CD4-positive, alpha-beta T cell treated with Interleukin-6 at 100 ng/mL for 8 hours (primary cell): ENCODE data around the gene CC2D2B.
"Not testable (repeated sequence)": the region's sequence is repeated elsewhere in the genome, so short reads cannot be mapped to it uniquely, and the experiment has no call there.

Experiments
- DNase-seq: peaks from one replicate; pipeline ENCODE4 v3.0.0-alpha.2; 2020; ENCODE audit warnings: mixed read lengths, low spot score

CC2D2B gene

GRCh38 chr10:95907456-95908253, at the start of gene CC2D2B:
Gene CC2D2B, plus strand, starts transcription at chr10:95907975. Its CDS starts 3,349 bp downstream, at chr10:95911324.
- peak; percentile 53 for DNase-seq

GRCh38 chr10:95860166-95860940, 47.4 kb upstream of the CC2D2B start:
- DNase-seq: no peak

DNA sequence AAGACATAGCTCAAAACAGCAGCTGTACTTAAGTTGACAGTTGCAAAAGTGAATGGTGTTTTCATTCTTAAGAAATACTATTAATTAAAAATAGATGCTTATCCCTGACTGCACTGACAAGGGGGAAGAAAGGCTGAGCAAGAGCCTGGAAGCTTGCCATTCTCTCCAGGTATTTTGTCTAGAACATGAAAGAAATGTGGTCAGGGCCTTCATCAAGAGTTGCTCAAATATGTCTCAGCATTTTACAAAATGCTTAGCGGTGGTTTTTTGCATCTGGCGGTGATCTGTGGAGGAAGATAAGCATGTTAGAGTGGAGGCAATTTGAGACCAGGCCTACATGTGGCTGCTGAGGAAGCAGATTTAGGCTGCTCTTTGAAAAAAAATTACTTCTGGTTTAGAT, 46.4 kb upstream of the CC2D2B start:
- DNase-seq: no peak

DNA sequence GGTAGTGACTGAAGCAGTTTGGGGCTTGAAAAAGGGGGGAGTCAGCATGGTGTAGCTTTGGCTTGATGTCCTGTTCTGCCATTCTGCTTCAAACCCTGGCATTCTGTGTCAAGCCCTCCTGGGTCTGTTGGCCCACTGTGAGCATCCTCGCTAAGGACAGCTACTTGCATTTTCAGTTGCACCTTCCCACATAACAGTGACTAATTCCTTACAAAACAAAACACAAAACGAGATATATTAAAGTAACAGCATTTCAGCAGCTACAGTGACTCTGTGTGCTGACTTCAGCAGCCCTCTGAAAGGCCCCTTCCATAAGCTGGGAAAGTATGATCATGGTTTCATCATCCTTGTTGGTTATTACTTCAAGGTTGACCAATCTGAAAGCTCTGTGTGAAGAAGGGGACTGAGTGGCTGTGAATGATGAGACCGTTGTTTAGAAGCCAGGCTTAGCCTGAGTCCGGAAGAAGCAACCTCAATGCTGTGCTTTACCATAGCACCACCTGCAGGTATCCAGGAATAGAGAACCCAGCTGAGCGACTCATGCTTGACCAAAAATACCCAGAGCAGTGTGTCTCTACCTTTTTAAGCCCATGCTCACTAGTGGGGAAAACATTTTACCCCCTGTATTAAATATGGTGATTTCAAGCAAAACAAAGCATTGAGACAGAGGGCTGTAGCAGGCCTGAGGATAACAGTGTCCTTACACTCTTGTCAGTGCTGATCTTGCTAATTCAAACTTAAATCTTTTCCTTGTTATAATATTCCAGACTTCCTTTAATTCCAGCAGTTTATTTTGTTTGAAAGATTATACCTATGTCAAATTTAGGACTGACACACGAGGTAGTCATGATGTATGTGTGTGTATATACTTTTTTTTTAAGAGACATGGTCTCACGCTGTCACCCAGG, 42.6 kb upstream of the CC2D2B start:
- DNase-seq: peak; percentile 52

DNA sequence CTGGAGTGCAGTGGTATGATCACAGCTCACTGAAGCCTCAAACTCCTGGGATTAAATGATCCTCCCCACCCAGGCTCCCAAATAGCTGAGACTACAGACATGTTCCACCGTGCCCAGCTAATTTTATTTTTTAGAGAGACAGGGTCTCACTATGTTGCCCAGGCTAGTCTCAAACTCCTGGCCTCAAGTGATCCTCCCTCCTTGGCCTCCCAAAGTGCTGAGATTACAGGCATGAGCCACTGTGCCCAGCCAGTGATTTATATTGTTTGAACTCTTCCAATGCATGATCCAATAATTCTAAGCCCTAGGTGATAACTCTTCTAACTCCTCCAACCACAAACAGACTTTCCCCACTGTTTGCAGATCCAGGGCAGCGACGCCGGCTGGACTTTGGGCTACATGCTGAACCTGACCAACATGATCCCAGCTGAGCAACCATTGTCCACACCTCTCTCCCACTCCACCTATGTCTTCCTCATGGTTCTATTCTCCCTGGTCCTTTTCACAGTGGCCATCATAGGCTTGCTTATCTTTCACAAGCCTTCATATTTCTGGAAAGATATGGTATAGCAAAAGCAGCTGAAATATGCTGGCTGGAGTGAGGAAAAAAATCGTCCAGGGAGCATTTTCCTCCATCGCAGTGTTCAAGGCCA, 41.8 kb upstream of the CC2D2B start:
- no peak for DNase-seq

DNA sequence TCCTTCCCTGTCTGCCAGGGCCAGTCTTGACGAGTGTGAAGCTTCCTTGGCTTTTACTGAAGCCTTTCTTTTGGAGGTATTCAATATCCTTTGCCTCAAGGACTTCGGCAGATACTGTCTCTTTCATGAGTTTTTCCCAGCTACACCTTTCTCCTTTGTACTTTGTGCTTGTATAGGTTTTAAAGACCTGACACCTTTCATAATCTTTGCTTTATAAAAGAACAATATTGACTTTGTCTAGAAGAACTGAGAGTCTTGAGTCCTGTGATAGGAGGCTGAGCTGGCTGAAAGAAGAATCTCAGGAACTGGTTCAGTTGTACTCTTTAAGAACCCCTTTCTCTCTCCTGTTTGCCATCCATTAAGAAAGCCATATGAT, 41.3 kb upstream of the CC2D2B start:
- DNase-seq: no peak

DNA sequence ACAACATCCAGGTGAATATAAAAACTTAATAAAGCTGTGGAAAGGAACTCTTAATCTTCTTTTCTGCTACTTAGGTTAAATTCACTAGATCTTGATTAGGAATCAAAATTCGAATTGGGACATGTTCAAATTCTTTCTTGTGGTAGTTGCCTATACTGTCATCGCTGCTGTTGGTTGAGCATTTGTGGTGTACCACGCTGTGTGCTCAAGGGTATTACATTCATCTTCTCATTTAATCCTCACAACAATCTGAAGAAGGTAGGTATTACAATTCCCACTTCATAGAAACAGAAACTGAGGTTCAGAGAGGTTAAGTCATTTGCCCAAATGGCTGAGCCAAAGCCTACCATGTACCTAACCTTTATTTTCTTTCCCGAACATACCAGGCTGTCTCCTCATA, 39.9 kb upstream of the CC2D2B start:
- DNase-seq: no peak

DNA sequence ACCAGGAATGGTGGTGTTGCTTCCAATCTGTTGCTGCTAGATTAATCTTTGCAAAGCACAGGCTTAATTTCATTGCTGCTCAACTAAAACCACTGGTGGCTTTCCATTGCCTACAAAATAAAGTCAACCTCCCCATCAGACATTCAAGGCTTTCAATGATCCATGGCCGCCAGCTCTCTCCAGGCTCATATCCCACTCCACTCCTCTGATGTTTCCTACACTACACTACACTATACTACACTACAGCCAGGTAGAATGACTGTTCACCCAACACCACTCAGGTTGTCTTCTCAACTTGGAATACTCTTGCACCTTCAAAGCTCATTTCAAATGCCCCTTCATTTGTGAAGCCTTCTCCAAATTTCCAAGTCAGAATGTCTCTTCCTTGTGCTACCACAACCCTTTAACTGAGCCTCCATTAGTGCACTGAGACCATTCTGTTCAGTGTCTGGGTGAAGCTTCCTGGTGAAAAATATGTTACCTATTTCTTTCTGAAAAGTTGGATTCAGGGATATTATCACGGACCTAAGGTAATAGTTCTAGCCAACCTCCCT, 35.5 kb upstream of the CC2D2B start:
- no peak for DNase-seq

- DNase-seq: no peak
Measured at GRCh38 chr10:95873139-95873538, 34.6 kb upstream of the CC2D2B start.

GRCh38 chr10:95873651-95874050, 34.1 kb upstream of the CC2D2B start:
- no peak for DNase-seq

DNA sequence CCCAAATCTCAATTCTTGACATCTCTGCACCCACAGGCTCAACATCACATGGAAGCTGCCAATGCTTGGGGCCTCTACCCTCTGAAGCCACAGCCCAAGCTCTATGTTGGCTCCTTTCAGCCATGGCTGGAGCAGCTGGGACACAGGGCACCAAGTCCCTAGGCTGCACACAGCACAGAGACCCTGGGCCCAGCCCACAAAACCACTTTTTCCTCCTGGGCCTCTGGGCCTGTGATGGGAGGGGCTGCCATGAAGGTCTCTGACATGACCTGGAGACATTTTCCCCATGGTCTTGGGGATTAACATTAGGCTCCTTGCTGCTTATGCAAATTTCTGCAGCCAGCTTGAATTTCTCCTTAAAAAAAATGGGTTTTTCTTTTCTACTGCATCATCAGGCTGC, 33.0 kb upstream of the CC2D2B start:
- DNase-seq: not testable (repeated sequence)

- DNase-seq: no peak
Measured at GRCh38 chr10:95876756-95877155, 31.0 kb upstream of the CC2D2B start.

DNA sequence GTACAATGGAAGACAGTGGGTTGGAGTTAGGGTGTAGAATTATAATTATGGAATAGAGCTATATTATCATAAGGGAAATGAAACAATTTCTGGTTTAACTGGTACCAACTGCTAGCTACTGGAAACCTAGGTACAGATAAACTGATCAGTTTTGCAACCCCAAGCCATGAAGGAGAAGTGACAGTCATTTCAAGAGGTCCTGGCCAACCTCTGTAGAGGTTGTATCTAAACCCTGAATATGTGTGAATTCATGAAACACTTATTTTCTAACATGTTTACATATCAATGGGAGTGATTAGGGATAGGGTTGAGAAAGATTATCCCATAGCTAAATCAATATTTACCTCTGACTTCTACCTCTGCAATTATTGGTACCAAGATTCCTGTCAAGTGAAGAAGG, 29.9 kb upstream of the CC2D2B start:
- no peak for DNase-seq

DNA sequence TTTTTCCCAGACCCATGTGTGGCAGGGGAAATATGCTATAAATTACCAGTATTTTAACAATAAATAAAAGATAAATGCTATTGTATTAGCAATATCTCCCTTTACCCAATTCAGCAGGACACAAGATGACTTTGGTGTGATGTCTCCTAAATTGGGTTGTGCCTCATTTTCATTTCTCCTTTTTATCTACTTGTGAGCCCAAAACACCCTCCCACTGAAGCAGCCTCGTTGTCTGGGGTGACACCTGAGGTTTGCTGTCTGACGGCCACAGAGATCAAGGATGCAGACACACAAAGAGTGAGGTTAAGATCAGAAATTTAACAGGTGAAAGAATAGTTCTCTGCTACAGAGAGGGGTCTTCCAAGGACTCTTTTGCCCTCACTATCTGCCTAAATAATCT, 27.1 kb upstream of the CC2D2B start:
- DNase-seq: no peak

GRCh38 chr10:95881316-95881715, 26.5 kb upstream of the CC2D2B start:
- no peak for DNase-seq

GRCh38 chr10:95889830-95890229, 17.9 kb upstream of the CC2D2B start:
- DNase-seq: no peak

GRCh38 chr10:95896071-95896850, 11.5 kb upstream of the CC2D2B start:
- DNase-seq: no peak

DNA sequence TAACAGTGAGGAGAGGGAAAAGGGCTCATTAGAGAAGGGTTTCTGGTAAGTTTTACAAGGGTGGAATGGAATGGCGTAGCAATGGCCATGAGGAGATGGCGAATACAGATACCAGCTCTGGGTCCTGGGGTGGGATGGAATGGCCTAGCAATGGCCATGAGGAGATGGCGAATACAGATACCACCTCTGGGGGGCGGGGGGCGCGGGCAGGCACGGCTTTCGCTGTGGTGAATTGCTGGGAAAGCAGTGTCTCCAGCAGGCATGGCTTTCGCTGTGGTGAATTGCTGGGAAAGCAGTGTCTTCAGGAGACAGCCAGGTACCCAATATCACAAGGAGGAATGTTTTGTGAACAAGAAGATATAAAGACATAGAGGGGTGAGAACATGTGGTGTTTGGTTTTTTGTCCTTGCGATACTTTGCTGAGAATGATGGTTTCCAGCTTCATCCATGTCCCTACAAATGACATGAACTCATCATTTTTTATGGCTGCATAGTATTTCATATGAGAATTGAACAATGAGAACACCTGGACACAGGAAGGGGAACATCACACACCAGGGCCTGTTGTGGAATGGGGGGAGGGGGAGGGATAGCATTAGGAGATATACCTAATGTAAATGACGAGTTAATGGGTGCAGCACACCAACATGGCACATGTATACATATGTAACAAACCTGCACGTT, 1.7 kb upstream of the CC2D2B start:
- DNase-seq: not testable (repeated sequence)

DNA sequence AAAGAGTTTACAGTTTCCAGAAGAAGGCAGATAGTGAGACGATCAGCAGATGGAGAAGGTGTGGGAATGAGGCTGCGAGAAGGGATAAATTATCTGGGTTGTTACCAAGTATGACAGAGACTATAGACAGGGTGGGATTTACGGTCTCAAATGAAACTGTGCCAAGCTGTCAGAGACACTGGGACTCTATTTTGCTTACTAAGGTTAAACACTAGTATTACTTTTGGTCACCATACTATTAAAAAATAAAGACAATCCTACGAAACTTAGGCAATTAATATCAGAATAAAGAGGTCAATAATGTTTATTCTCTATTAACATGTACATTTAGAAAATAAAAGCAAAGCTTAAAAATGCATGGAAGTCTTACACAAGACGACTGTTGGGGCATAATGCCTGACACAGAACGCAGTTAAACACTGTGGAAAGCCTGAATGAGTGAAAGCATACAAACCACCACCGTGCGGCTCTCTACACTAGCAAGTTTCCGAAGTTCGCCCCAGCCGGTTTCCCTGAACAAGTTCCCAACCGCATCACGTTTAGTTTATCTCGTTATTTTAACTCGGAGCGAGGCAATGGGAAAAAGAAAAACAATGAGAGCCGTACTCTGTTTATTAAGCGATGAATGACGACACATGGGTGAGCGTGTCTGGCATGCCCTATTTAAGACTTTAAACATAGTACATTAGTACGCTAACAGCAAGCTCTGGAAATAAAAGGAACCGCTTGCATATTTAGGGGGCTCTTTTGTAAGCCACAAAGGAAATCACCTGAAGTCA, 909 bp upstream of the CC2D2B start:
- peak; percentile 21 for DNase-seq
